ENCODE results near the gene SEMA5B. TPM values are rescaled to one million over a fixed set of nuclear protein-coding genes. Genes with fewer than 3 reads are reported as not detected.

SEMA5B gene
- polyA plus RNA-seq, 1 donor from 2014 or later: 7.0 TPM

DNA sequence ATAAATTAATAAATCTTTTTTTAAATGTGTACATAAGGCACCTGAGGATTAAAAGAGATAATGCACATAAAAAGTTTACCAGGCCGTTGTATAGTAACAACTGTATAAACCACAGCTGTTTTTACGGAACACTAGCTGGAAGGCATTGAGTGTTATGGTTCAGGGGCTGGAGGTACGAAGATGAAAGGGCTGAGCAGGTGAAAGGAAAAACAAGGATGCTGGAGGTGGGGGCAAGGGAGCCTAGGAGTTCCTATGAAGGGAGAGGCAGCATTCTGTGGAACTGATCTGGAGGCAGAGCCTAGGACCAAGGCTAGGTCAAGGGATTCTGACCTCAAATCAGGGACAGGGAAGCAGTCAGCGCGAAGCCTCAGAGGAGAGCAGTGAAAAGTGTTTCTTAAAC is 8.0 kb downstream of the SEMA5B start:
- TF ChIP-seq RAD21 (conservative IDR thresholded peaks at IDR 0.05): no peak
- no peak for TF ChIP-seq MXI1 (conservative IDR thresholded peaks at IDR 0.05; ENCODE audit: poor library complexity, severe bottlenecking)

DNA sequence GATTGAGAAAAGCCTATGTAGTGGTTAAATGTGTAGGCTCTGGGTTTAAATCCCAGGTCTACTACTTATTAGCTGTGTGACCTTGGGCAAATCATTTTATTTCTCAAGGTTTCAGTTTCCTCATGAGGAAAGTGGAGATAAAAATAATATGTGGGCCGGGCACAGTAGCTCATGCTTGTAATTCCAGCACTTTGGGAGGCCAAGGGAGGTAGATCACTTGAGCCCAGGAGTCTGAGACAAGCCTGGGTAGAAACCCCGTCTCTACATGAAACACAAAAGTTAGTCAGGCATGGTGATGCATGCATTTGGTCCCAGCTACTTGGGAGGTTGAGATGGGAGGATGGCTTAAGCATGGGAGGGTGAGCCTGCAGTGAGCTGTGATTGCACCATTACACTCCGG is 8.4 kb downstream of the SEMA5B start:
- H2AFZ ChIP-seq (ENCODE audit: low read depth, low read length): no peak overlapping the region

More for the DNA sequence above, 8.0 kb downstream of the SEMA5B start:
- Histone ChIP-seq H3K9me3 (ENCODE audit: low read length) (no peaks in the 10 kb centered on the region), H3K36me3 (ENCODE audit: insufficient read depth, low read length) (no peaks in the 10 kb centered on the region), H3K9ac (ENCODE audit: low read length) (no peak overlapping the region), H2AFZ (ENCODE audit: low read depth, low read length) (no peak overlapping the region), H3K9me2 (ENCODE audit: insufficient read depth, low read length) (no peaks in the 10 kb centered on the region), H3K4me3 (ENCODE audit: low read length) (no peak overlapping the region), H3K27me3 (ENCODE audit: insufficient read depth, low read depth, low read length) (no peaks in the 10 kb centered on the region), H4K20me1 (ENCODE audit: insufficient read depth) (no peaks in the 10 kb centered on the region), H3K27ac (ENCODE audit: low read length) (no peak overlapping the region), H3K79me2 (replicated peaks; ENCODE audit: insufficient read depth, low read length) (no peaks in the 10 kb centered on the region), H3K4me2 (ENCODE audit: low read length) (no peak overlapping the region), H3F3A (ENCODE audit: insufficient read depth, low read length, poor library complexity, severe bottlenecking) (no peaks in the 10 kb centered on the region)

More for the DNA sequence above, 8.4 kb downstream of the SEMA5B start:
- Histone ChIP-seq H3F3A (ENCODE audit: insufficient read depth, low read length, poor library complexity, severe bottlenecking) (no peaks in the 10 kb centered on the region), H3K9ac (ENCODE audit: low read length) (no peak overlapping the region), H3K9me2 (ENCODE audit: insufficient read depth, low read length) (no peaks in the 10 kb centered on the region), H4K20me1 (ENCODE audit: insufficient read depth) (no peaks in the 10 kb centered on the region), H3K79me2 (replicated peaks; ENCODE audit: insufficient read depth, low read length) (no peaks in the 10 kb centered on the region), H3K36me3 (ENCODE audit: insufficient read depth, low read length) (no peaks in the 10 kb centered on the region), H3K4me3 (ENCODE audit: low read length) (no peak overlapping the region), H3K27me3 (ENCODE audit: insufficient read depth, low read depth, low read length) (no peaks in the 10 kb centered on the region), H3K4me2 (ENCODE audit: low read length) (no peak overlapping the region), H3K27ac (ENCODE audit: low read length) (no peak overlapping the region), H3K9me3 (ENCODE audit: low read length) (no peaks in the 10 kb centered on the region)
- TF ChIP-seq POLR2AphosphoS5 (IDR thresholded peaks at IDR 0.05) (no peak), TAF1 (IDR thresholded peaks at IDR 0.05; ENCODE audit: low read depth) (no peak), MXI1 (conservative IDR thresholded peaks at IDR 0.05; ENCODE audit: poor library complexity, severe bottlenecking) (no peak), EZH2 (IDR thresholded peaks at IDR 0.05; ENCODE audit: borderline replicate concordance, insufficient read depth, low read length, poor library complexity, severe bottlenecking) (no peak), SMC3 (conservative IDR thresholded peaks at IDR 0.05; ENCODE audit: poor library complexity) (no peak), EP300 (conservative IDR thresholded peaks at IDR 0.05; ENCODE audit: poor library complexity, severe bottlenecking) (no peak), RAD21 (conservative IDR thresholded peaks at IDR 0.05) (no peak)
- TF ChIP-seq, protein P1, sequence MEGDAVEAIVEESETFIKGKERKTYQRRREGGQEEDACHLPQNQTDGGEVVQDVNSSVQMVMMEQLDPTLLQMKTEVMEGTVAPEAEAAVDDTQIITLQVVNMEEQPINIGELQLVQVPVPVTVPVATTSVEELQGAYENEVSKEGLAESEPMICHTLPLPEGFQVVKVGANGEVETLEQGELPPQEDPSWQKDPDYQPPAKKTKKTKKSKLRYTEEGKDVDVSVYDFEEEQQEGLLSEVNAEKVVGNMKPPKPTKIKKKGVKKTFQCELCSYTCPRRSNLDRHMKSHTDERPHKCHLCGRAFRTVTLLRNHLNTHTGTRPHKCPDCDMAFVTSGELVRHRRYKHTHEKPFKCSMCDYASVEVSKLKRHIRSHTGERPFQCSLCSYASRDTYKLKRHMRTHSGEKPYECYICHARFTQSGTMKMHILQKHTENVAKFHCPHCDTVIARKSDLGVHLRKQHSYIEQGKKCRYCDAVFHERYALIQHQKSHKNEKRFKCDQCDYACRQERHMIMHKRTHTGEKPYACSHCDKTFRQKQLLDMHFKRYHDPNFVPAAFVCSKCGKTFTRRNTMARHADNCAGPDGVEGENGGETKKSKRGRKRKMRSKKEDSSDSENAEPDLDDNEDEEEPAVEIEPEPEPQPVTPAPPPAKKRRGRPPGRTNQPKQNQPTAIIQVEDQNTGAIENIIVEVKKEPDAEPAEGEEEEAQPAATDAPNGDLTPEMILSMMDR (IDR thresholded peaks at IDR 0.05; ENCODE audit: poor library complexity, severe bottlenecking): no peak
- TF ChIP-seq, protein P2, sequence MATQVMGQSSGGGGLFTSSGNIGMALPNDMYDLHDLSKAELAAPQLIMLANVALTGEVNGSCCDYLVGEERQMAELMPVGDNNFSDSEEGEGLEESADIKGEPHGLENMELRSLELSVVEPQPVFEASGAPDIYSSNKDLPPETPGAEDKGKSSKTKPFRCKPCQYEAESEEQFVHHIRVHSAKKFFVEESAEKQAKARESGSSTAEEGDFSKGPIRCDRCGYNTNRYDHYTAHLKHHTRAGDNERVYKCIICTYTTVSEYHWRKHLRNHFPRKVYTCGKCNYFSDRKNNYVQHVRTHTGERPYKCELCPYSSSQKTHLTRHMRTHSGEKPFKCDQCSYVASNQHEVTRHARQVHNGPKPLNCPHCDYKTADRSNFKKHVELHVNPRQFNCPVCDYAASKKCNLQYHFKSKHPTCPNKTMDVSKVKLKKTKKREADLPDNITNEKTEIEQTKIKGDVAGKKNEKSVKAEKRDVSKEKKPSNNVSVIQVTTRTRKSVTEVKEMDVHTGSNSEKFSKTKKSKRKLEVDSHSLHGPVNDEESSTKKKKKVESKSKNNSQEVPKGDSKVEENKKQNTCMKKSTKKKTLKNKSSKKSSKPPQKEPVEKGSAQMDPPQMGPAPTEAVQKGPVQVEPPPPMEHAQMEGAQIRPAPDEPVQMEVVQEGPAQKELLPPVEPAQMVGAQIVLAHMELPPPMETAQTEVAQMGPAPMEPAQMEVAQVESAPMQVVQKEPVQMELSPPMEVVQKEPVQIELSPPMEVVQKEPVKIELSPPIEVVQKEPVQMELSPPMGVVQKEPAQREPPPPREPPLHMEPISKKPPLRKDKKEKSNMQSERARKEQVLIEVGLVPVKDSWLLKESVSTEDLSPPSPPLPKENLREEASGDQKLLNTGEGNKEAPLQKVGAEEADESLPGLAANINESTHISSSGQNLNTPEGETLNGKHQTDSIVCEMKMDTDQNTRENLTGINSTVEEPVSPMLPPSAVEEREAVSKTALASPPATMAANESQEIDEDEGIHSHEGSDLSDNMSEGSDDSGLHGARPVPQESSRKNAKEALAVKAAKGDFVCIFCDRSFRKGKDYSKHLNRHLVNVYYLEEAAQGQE (IDR thresholded peaks at IDR 0.05; ENCODE audit: borderline replicate concordance): no peak
